H9 (cell line): ENCODE data around the gene RAD23B. TPM values are rescaled to one million over a fixed set of nuclear protein-coding genes. Genes with fewer than 3 reads are reported as not detected.

Experiments used
- DNase-seq: peaks from one replicate; pipeline ENCODE4 v3.0.0-alpha.2; 2017
- H2AFZ ChIP-seq: one replicate; pipeline ENCODE4 v1.6.1; 2013; ENCODE audit warnings: mild to moderate bottlenecking, low read length, control low read depth, moderate library complexity
- H2AK5ac ChIP-seq: 2 replicates; pipeline ENCODE4 v1.6.1; 2013; ENCODE audit warnings: low read length, control low read depth, mixed read lengths; ENCODE audit not compliant: insufficient read length
- H2BK120ac ChIP-seq: one replicate; pipeline ENCODE4 v1.6.1; 2013; ENCODE audit warnings: low read depth, mild to moderate bottlenecking, low read length, control low read depth, inconsistent platforms; ENCODE audit not compliant: poor library complexity, severe bottlenecking
- H2BK12ac ChIP-seq: 2 replicates; pipeline ENCODE4 v1.6.1; 2013; ENCODE audit warnings: low read length, control low read depth, mixed read lengths, low read depth; ENCODE audit not compliant: insufficient read length
- H2BK15ac ChIP-seq: 2 replicates; pipeline ENCODE4 v1.6.1; 2013; ENCODE audit warnings: low read depth, low read length, control low read depth
- H2BK20ac ChIP-seq: one replicate; pipeline ENCODE4 v1.6.1; 2013; ENCODE audit warnings: low read depth, mild to moderate bottlenecking, low read length, control low read depth, inconsistent platforms; ENCODE audit not compliant: poor library complexity, severe bottlenecking
- H2BK5ac ChIP-seq: 2 replicates; pipeline ENCODE4 v1.6.1; 2013; ENCODE audit warnings: low read length, control low read depth, mixed read lengths; ENCODE audit not compliant: insufficient read length
- H3K14ac ChIP-seq: 2 replicates; pipeline ENCODE4 v1.6.1; 2013; ENCODE audit warnings: low read length, control low read depth; ENCODE audit not compliant: insufficient read depth
- H3K18ac ChIP-seq: 2 replicates; pipeline ENCODE4 v1.6.1; 2013; ENCODE audit warnings: low read depth, mild to moderate bottlenecking, mixed read lengths, low read length, control low read depth; ENCODE audit not compliant: insufficient read length
- H3K23ac ChIP-seq: 2 replicates; pipeline ENCODE4 v1.6.1; 2013; ENCODE audit warnings: low read length, control low read depth, mixed read lengths, low read depth; ENCODE audit not compliant: insufficient read length
- H3K23me2 ChIP-seq: 2 replicates; pipeline ENCODE4 v1.6.1; 2013; ENCODE audit warnings: low read depth, mild to moderate bottlenecking, mixed read lengths, low read length, control low read depth; ENCODE audit not compliant: insufficient read length, poor library complexity, severe bottlenecking
- H3K27ac ChIP-seq: 2 replicates; pipeline ENCODE4 v1.5.1; 2013; ENCODE audit warnings: low read length, control low read depth, mixed read lengths, low read depth; ENCODE audit not compliant: insufficient read length
- H3K27me3 ChIP-seq: 2 replicates; pipeline ENCODE4 v1.6.1; 2013; ENCODE audit warnings: low read length, control low read depth, inconsistent platforms; ENCODE audit not compliant: insufficient read depth
- H3K4ac ChIP-seq: 2 replicates; pipeline ENCODE4 v1.6.1; 2013; ENCODE audit warnings: low read depth, mild to moderate bottlenecking, control low read depth, inconsistent platforms, low read length, moderate library complexity
- H3K4me1 ChIP-seq: 2 replicates; pipeline ENCODE4 v1.6.1; 2013; ENCODE audit warnings: low read length, control low read depth, inconsistent platforms; ENCODE audit not compliant: insufficient read depth
- H3K4me2 ChIP-seq: 2 replicates; pipeline ENCODE4 v1.6.1; 2013; ENCODE audit warnings: low read length, control low read depth, mixed read lengths; ENCODE audit not compliant: insufficient read length, insufficient read depth
- H3K56ac ChIP-seq: 2 replicates; pipeline ENCODE4 v1.6.1; 2013; ENCODE audit warnings: low read depth, mild to moderate bottlenecking, mixed read lengths, low read length, control low read depth; ENCODE audit not compliant: insufficient read length
- H3K79me1 ChIP-seq: 2 replicates; pipeline ENCODE4 v1.6.1; 2013; ENCODE audit warnings: low read depth, mild to moderate bottlenecking, moderate library complexity, low read length, control low read depth, inconsistent platforms; ENCODE audit not compliant: insufficient read depth, poor library complexity, severe bottlenecking
- H3K79me2 ChIP-seq: 2 replicates; pipeline ENCODE4 v1.6.1; 2013; ENCODE audit warnings: low read length, control low read depth, inconsistent platforms; ENCODE audit not compliant: insufficient read depth
- H3K9ac ChIP-seq: 2 replicates; pipeline ENCODE4 v1.6.1; 2013; ENCODE audit warnings: low read length, control low read depth, mixed read lengths; ENCODE audit not compliant: insufficient read length; ENCODE audit errors: extremely low read depth
- H3K9me3 ChIP-seq: one replicate; pipeline ENCODE4 v1.6.1; 2013; ENCODE audit warnings: low read depth, low read length, inconsistent platforms; ENCODE audit not compliant: control insufficient read depth
- H3T11ph ChIP-seq: one replicate; pipeline ENCODE4 v1.6.1; 2013; ENCODE audit warnings: mild to moderate bottlenecking, low read length, control low read depth, inconsistent platforms
- H4K20me1 ChIP-seq: one replicate; pipeline ENCODE4 v1.6.1; 2013; ENCODE audit not compliant: control insufficient read depth, insufficient read length, insufficient read depth
- H4K5ac ChIP-seq: 2 replicates; pipeline ENCODE4 v1.6.1; 2013; ENCODE audit warnings: low read depth, mild to moderate bottlenecking, mixed read lengths, low read length, control low read depth; ENCODE audit not compliant: insufficient read length
- H4K8ac ChIP-seq: replicated peaks from 2 replicates; pipeline ENCODE4 v1.6.1; 2013; ENCODE audit warnings: low read length, control low read depth, mixed read lengths, low read depth; ENCODE audit not compliant: insufficient read length
- H4K91ac ChIP-seq: 2 replicates; pipeline ENCODE4 v1.6.1; 2013; ENCODE audit warnings: low read depth, mild to moderate bottlenecking, moderate library complexity, mixed read lengths, low read length, control low read depth; ENCODE audit not compliant: insufficient read length
- H3K27ac Mint-ChIP-seq, 3 experiments: 2 replicates in 2 of 3; 3 replicates in 1 of 3; pipeline ENCODE4 v1.8.0; 2020 to 2021; ENCODE audit warnings: mixed read lengths in 3 of 3, mild to moderate bottlenecking in 1 of 3, moderate library complexity in 1 of 3
- H3K27me3 Mint-ChIP-seq: 2 replicates; pipeline ENCODE4 v1.8.0; 2021; ENCODE audit warnings: low read depth, mild to moderate bottlenecking, moderate library complexity, mixed read lengths
- H3K36me3 Mint-ChIP-seq, 3 experiments: 2 replicates in 2 of 3; 3 replicates in 1 of 3; pipeline ENCODE4 v1.8.0; 2020 to 2021; ENCODE audit warnings: low read depth in 3 of 3, mixed read lengths in 3 of 3; ENCODE audit not compliant: insufficient read depth in 1 of 3
- H3K4me1 Mint-ChIP-seq, 2 experiments: 2 replicates each; pipeline ENCODE4 v1.8.0; 2020; ENCODE audit warnings: mixed read lengths in 2 of 2
- H3K4me3 Mint-ChIP-seq, 2 experiments: 2 replicates in 1 of 2; 3 replicates in 1 of 2; pipeline ENCODE4 v1.8.0; 2020 to 2021; ENCODE audit warnings: mild to moderate bottlenecking in 2 of 2, mixed read lengths in 2 of 2, moderate library complexity in 1 of 2
- H3K9me3 Mint-ChIP-seq, 2 experiments: 2 replicates in 1 of 2; 3 replicates in 1 of 2; pipeline ENCODE4 v1.8.0; 2020; ENCODE audit warnings: mild to moderate bottlenecking in 2 of 2, mixed read lengths in 2 of 2, moderate library complexity in 1 of 2
- WGBS: extraction: QIAGEN DNeasy Blood & Tissue Kit; methylation state at CpG from one replicate; pipeline ENCODE4 v1.1.7; 2013; ENCODE audit warnings: missing lambda C conversion rate, low lambda C conversion rate, mixed read lengths; ENCODE audit not compliant: insufficient read length; ENCODE audit errors: extremely low coverage; 5-methylcytosine and 5-hydroxymethylcytosine counted together
- total RNA-seq: library from RNA; stranded (reverse); gene quantifications from 2 replicates; pipeline ENCODE4 v1.2.1, GENCODE V29; 2021
- TF ChIP-seq, protein P1 (sequence below): fragments of 200-600 bp; sonication (generic); conservative IDR thresholded peaks from 3 replicates; pipeline ENCODE4 v1.8.0; 2021; ENCODE audit warnings: antibody characterized with exemption, mild to moderate bottlenecking

The RAD23B gene
- total RNA-seq, 1 experiment from 2014 or later: 154 TPM

DNA sequence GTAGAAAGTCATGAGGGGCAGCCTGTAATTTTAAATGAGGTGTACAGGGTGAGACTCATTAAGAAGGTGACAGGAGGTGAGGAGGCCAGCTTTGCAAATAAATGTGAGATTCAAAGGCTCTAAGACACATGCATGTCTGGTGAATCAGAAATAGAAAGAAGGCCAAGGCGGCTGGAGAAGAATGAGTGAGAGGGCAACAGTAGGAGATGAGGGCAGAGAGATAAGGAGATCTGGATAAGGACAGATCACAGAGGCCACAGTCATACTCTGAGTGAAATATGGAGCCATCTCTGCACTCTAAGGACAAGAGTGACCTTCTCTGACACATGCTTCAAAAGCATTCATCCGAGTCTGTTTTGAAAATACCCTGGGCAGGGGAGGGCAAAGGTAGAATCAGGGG is 90.7 kb downstream of the RAD23B start:
- Mint-ChIP-seq H3K36me3 (no peaks in the 10 kb centered on the region), H3K27me3 (peaks cover 3% of the 10 kb centered on the region; the same call in 1 of the 2 replicates), H3K4me1 (peaks cover 0 to under 1% of the 10 kb centered on the region in 2 experiments; a peak in 2 of 4 replicates), H3K9me3 (no peaks in the 10 kb centered on the region), H3K27ac (no peak overlapping the region), H3K4me3 (no peak overlapping the region)
- WGBS: no CpG with 5 or more reads among the region's 2 CpGs
- H3K79me1 ChIP-seq: no peaks in the 10 kb centered on the region
- H3K27ac ChIP-seq: no peak overlapping the region
- TF ChIP-seq, protein P1, sequence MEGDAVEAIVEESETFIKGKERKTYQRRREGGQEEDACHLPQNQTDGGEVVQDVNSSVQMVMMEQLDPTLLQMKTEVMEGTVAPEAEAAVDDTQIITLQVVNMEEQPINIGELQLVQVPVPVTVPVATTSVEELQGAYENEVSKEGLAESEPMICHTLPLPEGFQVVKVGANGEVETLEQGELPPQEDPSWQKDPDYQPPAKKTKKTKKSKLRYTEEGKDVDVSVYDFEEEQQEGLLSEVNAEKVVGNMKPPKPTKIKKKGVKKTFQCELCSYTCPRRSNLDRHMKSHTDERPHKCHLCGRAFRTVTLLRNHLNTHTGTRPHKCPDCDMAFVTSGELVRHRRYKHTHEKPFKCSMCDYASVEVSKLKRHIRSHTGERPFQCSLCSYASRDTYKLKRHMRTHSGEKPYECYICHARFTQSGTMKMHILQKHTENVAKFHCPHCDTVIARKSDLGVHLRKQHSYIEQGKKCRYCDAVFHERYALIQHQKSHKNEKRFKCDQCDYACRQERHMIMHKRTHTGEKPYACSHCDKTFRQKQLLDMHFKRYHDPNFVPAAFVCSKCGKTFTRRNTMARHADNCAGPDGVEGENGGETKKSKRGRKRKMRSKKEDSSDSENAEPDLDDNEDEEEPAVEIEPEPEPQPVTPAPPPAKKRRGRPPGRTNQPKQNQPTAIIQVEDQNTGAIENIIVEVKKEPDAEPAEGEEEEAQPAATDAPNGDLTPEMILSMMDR: no peak
- H3K14ac ChIP-seq: no peak overlapping the region
- no peak overlapping the region for H3T11ph ChIP-seq
- H2BK15ac ChIP-seq: no peak overlapping the region
- H3K4me2 ChIP-seq: no peak overlapping the region
- H2BK12ac ChIP-seq: no peak overlapping the region
- no peak overlapping the region for H2BK5ac ChIP-seq
- no peak overlapping the region for H2AK5ac ChIP-seq
- no peaks in the 10 kb centered on the region for H3K79me2 ChIP-seq
- no peak overlapping the region for H3K9ac ChIP-seq
- no peak overlapping the region for H3K18ac ChIP-seq
- H3K9me3 ChIP-seq: no peaks in the 10 kb centered on the region
- H2BK120ac ChIP-seq: no peak overlapping the region
- H4K5ac ChIP-seq: no peak overlapping the region
- H4K20me1 ChIP-seq: no peaks in the 10 kb centered on the region
- no peak overlapping the region for H3K56ac ChIP-seq
- H3K23me2 ChIP-seq: no peaks in the 10 kb centered on the region
- no peak overlapping the region for H4K91ac ChIP-seq
- no peak overlapping the region for H2BK20ac ChIP-seq
- H3K4me1 ChIP-seq: no peaks in the 10 kb centered on the region
- no peak overlapping the region for H2AFZ ChIP-seq
- no peak overlapping the region for H3K23ac ChIP-seq
- DNase-seq: no peak
- H3K27me3 ChIP-seq: no peaks in the 10 kb centered on the region
- no peak overlapping the region for H4K8ac ChIP-seq
- no peak overlapping the region for H3K4ac ChIP-seq
